ENCODE data around the gene DEPP1. TPM values are rescaled to one million over a fixed set of nuclear protein-coding genes. Genes with fewer than 3 reads are reported as not detected.

Gene DEPP1
- total RNA-seq, 2 donors from 2014 or later, result 0.31 to 0.53 TPM

- H3K9me3 Mint-ChIP-seq, result peaks cover 2% of the 10 kb centered on the region
- ATAC-seq (no peak), DNase-seq (ENCODE audit: low spot score) (no peak)
- H3K36me3 Mint-ChIP-seq, result peaks cover 11% of the 10 kb centered on the region
- H3K27me3 Mint-ChIP-seq, result no peaks in the 10 kb centered on the region
- H3K4me3 Mint-ChIP-seq, result no peak overlapping the region
- no peak overlapping the region for H3K27ac Mint-ChIP-seq
- peaks cover 35 to 39% of the 10 kb centered on the region in 2 donors for H3K4me1 Mint-ChIP-seq (ENCODE audit: low read depth in 2 of 2)
Observed at GRCh38 chr10:44998146-44998631, 19.6 kb upstream of the DEPP1 start.

DNA sequence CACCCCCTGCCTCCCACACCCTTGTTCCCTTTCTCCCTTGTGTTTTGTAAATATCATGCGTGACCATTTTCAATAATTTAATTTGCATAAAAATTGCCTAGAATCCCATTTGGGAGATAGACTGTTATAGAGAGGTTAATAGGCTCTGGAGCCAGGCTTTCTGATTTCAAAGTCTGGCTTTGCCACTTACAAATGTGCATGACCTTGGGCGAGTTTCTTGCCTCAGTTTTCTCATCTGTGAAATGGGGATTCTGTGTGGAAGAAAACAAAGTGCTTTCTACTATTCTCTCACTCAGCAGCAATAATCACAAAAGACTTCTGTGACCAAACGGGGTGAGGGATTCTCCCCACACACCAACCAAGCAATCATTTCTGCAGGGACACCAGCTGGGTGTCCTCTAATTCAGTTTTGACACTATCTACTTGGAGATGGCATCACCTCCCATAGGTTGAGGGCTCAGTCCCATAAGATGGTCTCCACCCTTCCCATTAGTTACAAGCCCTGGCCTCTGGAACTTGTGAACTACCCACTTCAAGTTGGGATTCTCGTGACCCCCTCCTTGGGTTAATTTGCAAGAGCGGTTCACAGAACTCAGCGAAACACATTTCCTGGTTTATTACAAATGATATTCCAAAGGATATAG, 18.6 kb upstream of the DEPP1 start:
- Mint-ChIP-seq H3K4me1 (ENCODE audit: low read depth in 2 of 2) (peaks cover 29 to 30% of the 10 kb centered on the region in 2 donors), H3K36me3 (peaks cover 2% of the 10 kb centered on the region), H3K27ac (no peak overlapping the region), H3K4me3 (no peak overlapping the region), H3K27me3 (no peaks in the 10 kb centered on the region), H3K9me3 (peaks cover under 1% of the 10 kb centered on the region)
- DNase-seq (ENCODE audit: low spot score) (no peak), ATAC-seq (no peak)

DNA sequence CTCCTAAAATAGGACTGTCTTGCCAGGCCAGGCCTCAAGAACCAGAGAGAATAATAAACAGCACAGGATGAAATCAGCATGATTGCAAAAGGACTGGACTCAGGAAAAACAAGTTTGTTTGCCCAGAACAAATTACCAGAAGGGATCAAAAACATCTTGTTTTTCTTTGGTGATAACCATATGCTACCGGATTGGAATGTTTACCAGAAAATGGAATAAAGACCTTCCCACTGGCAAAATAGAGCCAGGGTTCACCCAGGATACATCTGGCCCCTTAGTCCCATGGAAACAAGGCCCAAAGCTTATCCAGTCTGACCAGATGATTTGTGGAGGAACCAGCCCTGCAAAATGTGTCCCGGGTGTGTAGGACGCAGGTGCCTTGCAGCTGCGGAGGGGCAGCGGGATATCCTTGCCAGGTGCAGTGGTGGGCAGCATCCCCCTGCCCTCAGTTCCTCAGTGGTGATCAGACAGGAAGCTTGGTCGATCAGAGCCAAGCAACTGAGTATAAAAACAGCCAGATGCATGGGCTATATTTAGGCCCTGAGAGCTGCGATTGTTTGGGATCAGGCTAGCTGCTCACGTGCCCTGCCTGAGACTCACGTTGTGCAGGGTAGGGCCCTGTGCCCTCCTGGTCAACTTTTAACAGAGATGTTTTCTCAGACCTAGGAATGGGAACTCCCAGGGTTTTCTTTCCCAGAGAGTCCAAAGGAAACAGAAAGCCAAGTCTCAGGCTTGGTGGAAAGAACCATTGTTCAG, 17.5 kb upstream of the DEPP1 start:
- peak overlapping the region; percentile 42 to 53 for H3K27ac Mint-ChIP-seq
- ATAC-seq, result no peak
- H3K4me1 Mint-ChIP-seq (ENCODE audit: low read depth in 2 of 2), result peaks cover 28 to 30% of the 10 kb centered on the region in 2 donors

GRCh38 chr10:44995581-44995913, 16.9 kb upstream of the DEPP1 start:
- Mint-ChIP-seq H3K27me3 (no peaks in the 10 kb centered on the region), H3K4me1 (ENCODE audit: low read depth in 2 of 2) (peaks cover 27 to 28% of the 10 kb centered on the region in 2 donors), H3K4me3 (no peak overlapping the region), H3K27ac (peak overlapping the region; percentile 42 to 53), H3K36me3 (no peaks in the 10 kb centered on the region), H3K9me3 (no peaks in the 10 kb centered on the region)
- ATAC-seq (no peak), DNase-seq (ENCODE audit: low spot score) (no peak)

More for the DNA sequence above, 17.5 kb upstream of the DEPP1 start:
- H3K36me3 Mint-ChIP-seq, result no peaks in the 10 kb centered on the region
- no peaks in the 10 kb centered on the region for H3K9me3 Mint-ChIP-seq
- H3K4me3 Mint-ChIP-seq, result no peak overlapping the region
- no peaks in the 10 kb centered on the region for H3K27me3 Mint-ChIP-seq
- DNase-seq (ENCODE audit: low spot score), result no peak

GRCh38 chr10:44994752-44995530, 16.3 kb upstream of the DEPP1 start:
- no peaks in the 10 kb centered on the region for H3K9me3 Mint-ChIP-seq
- no peaks in the 10 kb centered on the region for H3K36me3 Mint-ChIP-seq
- no peak overlapping the region for H3K4me3 Mint-ChIP-seq
- peak overlapping the region; percentile 42 to 53 for H3K27ac Mint-ChIP-seq
- peaks cover 21 to 22% of the 10 kb centered on the region in 2 donors for H3K4me1 Mint-ChIP-seq (ENCODE audit: low read depth in 2 of 2)
- H3K27me3 Mint-ChIP-seq, result no peaks in the 10 kb centered on the region
- ATAC-seq (no peak), DNase-seq (ENCODE audit: low spot score) (no peak)

DNA sequence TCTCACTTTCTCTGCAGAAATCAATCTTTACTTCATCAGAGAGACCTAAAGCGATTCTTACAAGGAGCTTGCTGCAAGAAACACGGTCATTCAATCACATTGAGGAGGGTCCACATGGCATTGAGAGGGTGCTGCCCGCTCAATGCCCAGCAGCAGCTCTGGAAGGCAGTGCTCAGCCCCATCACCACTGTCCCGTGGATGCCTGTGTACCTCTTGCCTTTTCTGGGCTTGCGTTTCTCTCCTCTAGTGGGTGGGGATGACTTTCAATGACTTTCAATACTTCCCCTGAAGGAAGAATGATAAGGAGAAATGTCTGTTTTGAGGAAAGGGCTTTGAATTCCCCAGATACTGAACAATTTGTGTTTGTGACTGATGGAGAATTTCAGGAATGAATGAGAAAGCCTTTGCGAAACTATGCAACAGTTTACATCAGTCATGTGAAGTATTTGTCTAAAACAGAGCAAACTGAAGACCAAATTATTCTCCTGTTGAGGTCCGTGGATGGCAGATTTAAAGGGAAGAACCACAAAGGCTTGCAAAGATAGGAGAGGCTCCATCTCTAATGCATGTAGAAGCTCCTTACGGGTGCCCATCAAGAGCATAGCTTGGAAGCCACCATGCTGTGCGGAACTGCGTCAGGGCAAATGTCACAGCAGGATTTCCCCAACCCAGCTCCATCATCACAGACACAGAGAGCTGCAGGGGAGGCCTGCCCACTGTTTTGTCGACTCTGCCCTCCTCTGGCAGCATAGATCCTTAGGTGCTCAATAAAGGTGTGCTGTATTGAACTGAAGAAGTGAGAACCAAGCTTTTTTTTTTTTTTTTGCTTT, 15.5 kb upstream of the DEPP1 start:
- Mint-ChIP-seq H3K27ac (peak overlapping the region in 1 of 2 donors; percentile 53), H3K4me3 (no peak overlapping the region), H3K4me1 (ENCODE audit: low read depth in 2 of 2) (peaks cover 13 to 19% of the 10 kb centered on the region in 2 donors), H3K27me3 (no peaks in the 10 kb centered on the region), H3K36me3 (no peaks in the 10 kb centered on the region), H3K9me3 (no peaks in the 10 kb centered on the region)
- DNase-seq (ENCODE audit: low spot score) (no peak), ATAC-seq (no peak)

DNA sequence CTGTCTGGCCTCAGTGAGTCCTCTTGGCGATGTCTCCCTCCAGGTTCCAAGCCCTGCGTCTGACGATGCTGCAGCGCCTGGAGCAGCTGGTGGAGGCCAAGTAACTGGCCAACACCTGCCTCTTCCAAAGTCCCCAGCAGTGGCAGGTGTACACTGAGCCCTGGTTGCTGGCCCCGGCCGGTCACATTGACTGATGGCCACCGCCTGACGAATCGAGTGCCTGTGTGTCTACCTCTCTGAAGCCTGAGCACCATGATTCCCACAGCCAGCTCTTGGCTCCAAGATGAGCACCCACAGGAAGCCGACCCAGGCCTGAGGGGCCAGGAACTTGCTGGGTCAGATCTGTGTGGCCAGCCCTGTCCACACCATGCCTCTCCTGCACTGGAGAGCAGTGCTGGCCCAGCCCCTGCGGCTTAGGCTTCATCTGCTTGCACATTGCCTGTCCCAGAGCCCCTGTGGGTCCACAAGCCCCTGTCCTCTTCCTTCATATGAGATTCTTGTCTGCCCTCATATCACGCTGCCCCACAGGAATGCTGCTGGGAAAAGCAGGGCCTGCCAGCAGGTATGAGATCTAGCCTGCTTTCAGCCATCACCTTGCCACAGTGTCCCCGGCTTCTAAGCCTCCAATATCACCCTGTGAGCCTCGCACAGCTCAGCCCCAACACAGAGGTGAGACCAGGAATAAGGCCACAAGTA, 14.8 kb upstream of the DEPP1 start:
- ATAC-seq, result no peak
- H3K4me1 Mint-ChIP-seq (ENCODE audit: low read depth in 2 of 2), result peaks cover 13 to 19% of the 10 kb centered on the region in 2 donors
- DNase-seq (ENCODE audit: low spot score), result no peak
- no peaks in the 10 kb centered on the region for H3K36me3 Mint-ChIP-seq
- no peak overlapping the region for H3K27ac Mint-ChIP-seq
- no peaks in the 10 kb centered on the region for H3K9me3 Mint-ChIP-seq
- no peaks in the 10 kb centered on the region for H3K27me3 Mint-ChIP-seq
- no peak overlapping the region for H3K4me3 Mint-ChIP-seq

GRCh38 chr10:44992732-44993225, 14.2 kb upstream of the DEPP1 start:
- ATAC-seq, result no peak
- H3K4me1 Mint-ChIP-seq (ENCODE audit: low read depth in 2 of 2), result peaks cover 13 to 18% of the 10 kb centered on the region in 2 donors
- H3K27me3 Mint-ChIP-seq, result no peaks in the 10 kb centered on the region
- H3K9me3 Mint-ChIP-seq, result no peaks in the 10 kb centered on the region
- H3K4me3 Mint-ChIP-seq, result no peak overlapping the region
- H3K27ac Mint-ChIP-seq, result no peak overlapping the region
- DNase-seq (ENCODE audit: low spot score), result no peak
- H3K36me3 Mint-ChIP-seq, result no peaks in the 10 kb centered on the region

- ATAC-seq (no peak), DNase-seq (ENCODE audit: low spot score) (no peak)
- no peak overlapping the region for H3K27ac Mint-ChIP-seq
- H3K36me3 Mint-ChIP-seq, result no peaks in the 10 kb centered on the region
- no peaks in the 10 kb centered on the region for H3K27me3 Mint-ChIP-seq
- no peaks in the 10 kb centered on the region for H3K9me3 Mint-ChIP-seq
- H3K4me3 Mint-ChIP-seq, result no peak overlapping the region
- H3K4me1 Mint-ChIP-seq (ENCODE audit: low read depth in 2 of 2), result peaks cover 13 to 17% of the 10 kb centered on the region in 2 donors
Observed at GRCh38 chr10:44992070-44992731, 13.6 kb upstream of the DEPP1 start.

DNA sequence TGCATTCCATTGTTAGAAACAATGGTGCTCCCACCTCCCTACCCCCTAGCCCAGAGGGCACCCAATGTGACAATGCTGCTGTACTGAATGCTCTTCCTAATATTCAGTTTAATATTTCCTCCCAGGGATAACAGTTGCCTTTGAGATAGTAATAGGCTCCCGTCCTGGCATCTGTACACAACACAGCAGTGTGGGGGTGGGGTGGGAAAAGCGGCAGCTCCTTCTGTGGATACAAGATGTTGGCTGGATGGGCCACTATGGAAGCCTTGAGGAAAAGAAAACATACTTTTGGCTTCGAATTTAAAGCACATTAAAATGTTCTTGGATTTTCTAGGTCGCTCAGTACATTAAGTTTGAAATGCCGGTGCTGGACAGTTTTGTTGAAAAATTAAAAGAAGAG, 13.0 kb upstream of the DEPP1 start:
- H3K27ac Mint-ChIP-seq, result no peak overlapping the region
- H3K4me1 Mint-ChIP-seq (ENCODE audit: low read depth in 2 of 2), result peaks cover 13 to 17% of the 10 kb centered on the region in 2 donors
- H3K27me3 Mint-ChIP-seq, result no peaks in the 10 kb centered on the region
- DNase-seq (ENCODE audit: low spot score) (no peak), ATAC-seq (no peak)
- no peaks in the 10 kb centered on the region for H3K9me3 Mint-ChIP-seq
- H3K4me3 Mint-ChIP-seq, result no peak overlapping the region
- no peaks in the 10 kb centered on the region for H3K36me3 Mint-ChIP-seq

DNA sequence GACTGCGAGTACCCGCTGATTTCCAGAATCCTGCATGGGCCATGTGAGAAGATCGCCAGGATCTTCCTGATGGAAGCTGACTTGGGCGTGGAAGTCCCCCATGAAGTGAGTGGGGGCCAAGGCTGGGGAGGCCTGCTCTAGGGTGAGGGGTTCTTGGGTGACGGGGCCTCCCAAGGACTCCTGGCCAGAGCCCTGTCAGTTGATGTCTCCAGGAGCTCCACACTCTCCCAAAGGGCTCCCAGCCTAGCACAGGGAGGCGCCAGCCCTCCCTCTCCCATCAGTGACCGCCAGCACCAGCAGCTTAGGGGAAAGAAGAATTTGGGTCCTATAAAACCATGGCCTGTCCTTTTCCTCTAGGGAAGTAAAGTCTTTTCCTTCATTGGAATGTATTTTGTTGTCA, 12.4 kb upstream of the DEPP1 start:
- H3K27ac Mint-ChIP-seq, result no peak overlapping the region
- peaks cover 12 to 17% of the 10 kb centered on the region in 2 donors for H3K4me1 Mint-ChIP-seq (ENCODE audit: low read depth in 2 of 2)
- no peak overlapping the region for H3K4me3 Mint-ChIP-seq
- H3K9me3 Mint-ChIP-seq, result no peaks in the 10 kb centered on the region
- DNase-seq (ENCODE audit: low spot score), result no peak
- H3K36me3 Mint-ChIP-seq, result no peaks in the 10 kb centered on the region
- ATAC-seq, result no peak
- H3K27me3 Mint-ChIP-seq, result no peaks in the 10 kb centered on the region

GRCh38 chr10:44990302-44990655, 11.7 kb upstream of the DEPP1 start:
- DNase-seq (ENCODE audit: low spot score) (no peak), ATAC-seq (no peak)
- Mint-ChIP-seq H3K9me3 (no peaks in the 10 kb centered on the region), H3K27ac (peak overlapping the region in 1 of 2 donors; percentile 34), H3K36me3 (no peaks in the 10 kb centered on the region), H3K27me3 (no peaks in the 10 kb centered on the region), H3K4me3 (no peak overlapping the region), H3K4me1 (ENCODE audit: low read depth in 2 of 2) (peaks cover 5 to 11% of the 10 kb centered on the region in 2 donors)
